ENCODE measurements around the gene FAM174C. TPM values are rescaled to one million over a fixed set of nuclear protein-coding genes. Genes with fewer than 3 reads are reported as not detected.

FAM174C gene
- total and polyA plus RNA-seq, 10 of the 15 experiments (the other 5 are each of a cell fraction or from before 2014, with no cell fraction given) = 0.89 to 94.6 (median 43.6) TPM

DNA sequence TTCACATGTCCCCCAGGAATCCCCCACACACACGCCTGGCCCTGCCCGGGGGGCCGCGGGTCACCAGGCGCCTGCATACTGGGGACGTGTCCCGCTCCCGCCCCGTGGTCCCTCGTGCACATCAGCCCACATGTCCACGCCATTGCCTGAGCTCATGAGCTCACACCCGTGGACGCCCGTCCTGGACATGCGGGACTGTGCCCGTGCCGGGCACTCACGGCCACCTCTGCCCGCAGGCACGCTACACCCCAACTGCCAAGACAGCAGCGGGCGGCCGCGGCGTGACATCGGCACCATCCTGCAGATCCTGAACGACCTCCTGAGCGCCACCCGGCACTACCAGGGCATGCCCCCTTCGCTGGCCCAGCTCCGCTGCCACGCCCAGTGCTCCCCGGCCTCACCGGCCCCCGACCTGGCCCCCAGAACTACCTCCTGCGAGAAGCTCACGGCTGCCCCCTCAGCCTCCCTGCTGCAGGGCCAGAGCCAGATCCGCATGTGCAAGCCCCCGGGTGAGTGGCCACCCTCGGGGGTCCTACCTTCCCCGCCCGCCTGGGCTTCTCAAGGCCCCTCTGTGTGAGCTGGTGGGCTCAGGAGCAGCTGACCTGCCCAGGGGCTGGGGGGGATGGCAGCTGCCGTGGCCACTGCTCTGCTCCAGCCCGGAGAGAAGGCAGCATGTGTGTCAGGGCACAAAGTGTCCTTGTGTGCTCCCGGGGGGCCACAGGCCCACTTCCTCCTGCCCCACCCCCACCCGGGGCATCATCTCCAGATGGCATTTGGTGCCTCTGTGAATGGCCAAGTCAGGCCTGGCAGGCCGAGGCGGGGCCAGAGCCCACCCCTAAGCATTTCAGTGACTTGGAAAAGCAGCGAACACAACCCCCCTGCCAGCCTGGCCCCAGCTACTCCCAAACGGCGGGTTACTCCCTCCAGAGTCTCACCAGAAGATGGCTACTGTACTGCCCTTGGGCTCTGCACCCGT lies 19.9 kb upstream of the FAM174C start:
- CTCF ChIA-PET = interaction anchor here (0.6 to 1.5 kb wide), 2 partner anchors 11 to 314 kb away, joined by 3 to 8 read pairs; no protein-coding TSS in a partner anchor
- SMC1A ChIA-PET (ENCODE audit: uncharacterized antibody, unreplicated experiment) = interaction anchor here (0.9 to 1.0 kb wide), 2 partner anchors 11 to 14 kb away, joined by 3 read pairs; partner anchors contain the start of gene CIRBP
- FAIRE-seq = no peak
- in situ Hi-C loops (cut with MboI) = no loop called here
- no peak overlapping the region for H3K27ac ChIP-seq (ENCODE audit: control insufficient read depth, insufficient read depth)
- no peaks in the 10 kb centered on the region for H4K20me1 ChIP-seq (ENCODE audit: control insufficient read depth, insufficient read depth)
- H3K4me3 ChIP-seq = no peak overlapping the region
- no TSS peak for BruUV-seq (replicated peaks)
- peaks cover 63% of the 10 kb centered on the region for H3K79me2 ChIP-seq (ENCODE audit: control insufficient read depth, insufficient read depth, low read length)
- H3K9me3 ChIP-seq (replicated peaks; ENCODE audit: control insufficient read depth, insufficient read depth, low read length) = no peaks in the 10 kb centered on the region
- H3K9ac ChIP-seq (ENCODE audit: control insufficient read depth, insufficient read depth, low read length) = no peak overlapping the region
- H3K27me3 ChIP-seq (replicated peaks in 1 of 2; ENCODE audit: control insufficient read depth in 2 of 2, insufficient read depth in 2 of 2, low read length in 1 of 2) = no peaks in the 10 kb centered on the region
- peaks cover 14 to 29% of the 10 kb centered on the region in 2 experiments; a peak in 3 of 4 replicates for H3K36me3 ChIP-seq (ENCODE audit: control insufficient read depth in 2 of 2, insufficient read depth in 2 of 2, low read length in 1 of 2)
- no peak overlapping the region for H2AFZ ChIP-seq (ENCODE audit: control insufficient read depth, low read depth, low read length)
- WGBS (ENCODE audit: insufficient coverage, insufficient replicate concordance, low lambda C conversion rate, missing lambda C conversion rate) = 88% methylated on average over 51 of the region's 52 CpGs
- POLR2A ChIA-PET = interaction anchor here (0.6 to 2.3 kb wide), 4 partner anchors 11 to 453 kb away, joined by 3 to 13 read pairs (median 8); partner anchors contain the start of gene CIRBP
- intact Hi-C loops (cut with micrococcal nuclease; ENCODE audit: unreplicated experiment) = no loop called here
- peaks cover 26% of the 10 kb centered on the region for H3K4me1 ChIP-seq (ENCODE audit: control insufficient read depth, insufficient read depth, low read length)
- ATAC-seq = no peak
- no peak for DNase-seq (ENCODE audit: low read depth, low spot score)
- RAD21 ChIA-PET (ENCODE audit: unreplicated experiment) = interaction anchor here (0.6 kb wide), 1 partner anchor 13 kb away, joined by 4 read pairs; no protein-coding TSS in a partner anchor
- no peak overlapping the region for H3K4me2 ChIP-seq (ENCODE audit: control insufficient read depth, insufficient read depth)
- TF ChIP-seq POLR2AphosphoS2 (IDR thresholded peaks at IDR 0.05; ENCODE audit: low read depth, low read length) = peak; percentile 35; the same call in 1 of the 2 replicates
- TF ChIP-seq TCF7 (IDR thresholded peaks at IDR 0.05; ENCODE audit: borderline replicate concordance) = no peak

Measured in GM12878 (cell line).